Measurements from ENCODE around the gene ZDHHC8.

DNA sequence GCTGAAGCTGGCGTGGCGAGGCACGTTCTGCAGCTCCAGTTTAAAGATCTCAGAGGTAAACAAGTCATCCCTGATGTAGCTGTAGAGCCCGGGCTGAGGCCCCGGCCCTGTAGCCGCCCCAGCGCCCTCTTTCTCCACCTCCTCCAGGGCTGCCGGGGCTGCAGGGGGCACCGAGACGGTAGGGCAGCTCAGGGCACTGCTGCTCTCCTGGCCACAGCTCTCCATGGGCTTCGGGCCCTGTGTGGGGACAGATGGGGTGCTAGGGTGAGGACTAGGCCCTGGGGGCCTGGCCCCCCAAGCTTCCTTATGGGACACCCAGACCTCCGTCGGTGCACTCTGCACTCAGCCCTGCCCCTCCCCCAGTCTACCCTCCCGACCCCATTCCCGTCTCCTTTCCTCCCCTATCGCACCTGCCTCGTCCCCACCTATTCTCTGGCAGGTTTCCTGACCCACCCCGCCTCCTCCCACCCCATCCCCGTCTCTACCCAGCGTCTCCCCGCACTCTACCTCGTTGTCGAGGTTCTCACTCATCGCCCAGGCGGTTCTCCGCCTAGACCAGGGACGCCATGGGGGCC lies 15.1 kb upstream of the ZDHHC8 start:
- TF ChIP-seq, protein P1, sequence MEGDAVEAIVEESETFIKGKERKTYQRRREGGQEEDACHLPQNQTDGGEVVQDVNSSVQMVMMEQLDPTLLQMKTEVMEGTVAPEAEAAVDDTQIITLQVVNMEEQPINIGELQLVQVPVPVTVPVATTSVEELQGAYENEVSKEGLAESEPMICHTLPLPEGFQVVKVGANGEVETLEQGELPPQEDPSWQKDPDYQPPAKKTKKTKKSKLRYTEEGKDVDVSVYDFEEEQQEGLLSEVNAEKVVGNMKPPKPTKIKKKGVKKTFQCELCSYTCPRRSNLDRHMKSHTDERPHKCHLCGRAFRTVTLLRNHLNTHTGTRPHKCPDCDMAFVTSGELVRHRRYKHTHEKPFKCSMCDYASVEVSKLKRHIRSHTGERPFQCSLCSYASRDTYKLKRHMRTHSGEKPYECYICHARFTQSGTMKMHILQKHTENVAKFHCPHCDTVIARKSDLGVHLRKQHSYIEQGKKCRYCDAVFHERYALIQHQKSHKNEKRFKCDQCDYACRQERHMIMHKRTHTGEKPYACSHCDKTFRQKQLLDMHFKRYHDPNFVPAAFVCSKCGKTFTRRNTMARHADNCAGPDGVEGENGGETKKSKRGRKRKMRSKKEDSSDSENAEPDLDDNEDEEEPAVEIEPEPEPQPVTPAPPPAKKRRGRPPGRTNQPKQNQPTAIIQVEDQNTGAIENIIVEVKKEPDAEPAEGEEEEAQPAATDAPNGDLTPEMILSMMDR (IDR thresholded peaks at IDR 0.05), result no peak
- TF ChIP-seq POLR2AphosphoS5 (IDR thresholded peaks at IDR 0.05) (no peak), POLR2A (IDR thresholded peaks at IDR 0.05) (no peak)

Data from breast epithelium (tissue), 3 donors.